ENCODE results near the gene FMNL2.

Gene FMNL2

GRCh38 chr2:152620985-152621384 lies 286.0 kb downstream of the FMNL2 start:
- TF ChIP-seq L3MBTL2 (conservative IDR thresholded peaks at IDR 0.05) (no peak), SP1 (IDR thresholded peaks at IDR 0.05) (no peak), NFRKB (IDR thresholded peaks at IDR 0.05) (no peak), ARNT (IDR thresholded peaks at IDR 0.05) (no peak), BHLHE40 (IDR thresholded peaks at IDR 0.05; ENCODE audit: borderline replicate concordance) (no peak), ELF4 (IDR thresholded peaks at IDR 0.05) (no peak), SUZ12 (IDR thresholded peaks at IDR 0.05) (no peak)
- no peak for DNase-seq (ENCODE audit: extremely low spot score)
- CTCF ChIA-PET = no interaction called here
- POLR2A ChIA-PET = no interaction called here

GRCh38 chr2:152622219-152622618 lies 287.2 kb downstream of the FMNL2 start:
- POLR2A ChIA-PET = no interaction called here
- CTCF ChIA-PET = no interaction called here
- DNase-seq (ENCODE audit: extremely low spot score) = no peak
- TF ChIP-seq FOXK2 (IDR thresholded peaks at IDR 0.05) (no peak), CTBP1 (IDR thresholded peaks at IDR 0.05; ENCODE audit: borderline replicate concordance) (no peak), BHLHE40 (IDR thresholded peaks at IDR 0.05; ENCODE audit: borderline replicate concordance) (no peak), LEF1 (IDR thresholded peaks at IDR 0.05; ENCODE audit: borderline replicate concordance) (no peak), FOXM1 (IDR thresholded peaks at IDR 0.05; ENCODE audit: borderline replicate concordance) (no peak), HDGF (IDR thresholded peaks at IDR 0.05; ENCODE audit: borderline replicate concordance) (no peak), SUZ12 (IDR thresholded peaks at IDR 0.05) (no peak), FOXA1 (IDR thresholded peaks at IDR 0.05) (no peak), ZNF384 (IDR thresholded peaks at IDR 0.05) (no peak), ELF4 (IDR thresholded peaks at IDR 0.05) (no peak), L3MBTL2 (conservative IDR thresholded peaks at IDR 0.05) (no peak), TARDBP (IDR thresholded peaks at IDR 0.05) (no peak), NFRKB (IDR thresholded peaks at IDR 0.05) (no peak), PKNOX1 (IDR thresholded peaks at IDR 0.05) (no peak), ARNT (IDR thresholded peaks at IDR 0.05) (no peak), SP1 (IDR thresholded peaks at IDR 0.05) (no peak)

GRCh38 chr2:152623076-152623740 lies 288.2 kb downstream of the FMNL2 start:
- CTCF ChIA-PET = no interaction called here
- TF ChIP-seq ELF4 (IDR thresholded peaks at IDR 0.05) (no peak), ARNT (IDR thresholded peaks at IDR 0.05) (no peak), HDGF (IDR thresholded peaks at IDR 0.05; ENCODE audit: borderline replicate concordance) (no peak), BHLHE40 (IDR thresholded peaks at IDR 0.05; ENCODE audit: borderline replicate concordance) (no peak), ZNF384 (IDR thresholded peaks at IDR 0.05) (no peak), TARDBP (IDR thresholded peaks at IDR 0.05) (no peak), PKNOX1 (IDR thresholded peaks at IDR 0.05) (no peak), FOXK2 (IDR thresholded peaks at IDR 0.05) (no peak), SUZ12 (IDR thresholded peaks at IDR 0.05) (no peak), FOXA1 (IDR thresholded peaks at IDR 0.05) (no peak), L3MBTL2 (conservative IDR thresholded peaks at IDR 0.05) (no peak), LEF1 (IDR thresholded peaks at IDR 0.05; ENCODE audit: borderline replicate concordance) (no peak), FOXM1 (IDR thresholded peaks at IDR 0.05; ENCODE audit: borderline replicate concordance) (no peak), NFRKB (IDR thresholded peaks at IDR 0.05) (no peak), SP1 (IDR thresholded peaks at IDR 0.05) (no peak), CTBP1 (IDR thresholded peaks at IDR 0.05; ENCODE audit: borderline replicate concordance) (no peak)
- POLR2A ChIA-PET = no interaction called here
- no peak for DNase-seq (ENCODE audit: extremely low spot score)

- DNase-seq (ENCODE audit: extremely low spot score) = no peak
- ChIA-PET POLR2A (no interaction called here), CTCF (no interaction called here)
- TF ChIP-seq BHLHE40 (IDR thresholded peaks at IDR 0.05; ENCODE audit: borderline replicate concordance) = no peak
- no peak for TF ChIP-seq SP1 (IDR thresholded peaks at IDR 0.05)
- TF ChIP-seq FOXM1 (IDR thresholded peaks at IDR 0.05; ENCODE audit: borderline replicate concordance) = no peak
- TF ChIP-seq ARNT (IDR thresholded peaks at IDR 0.05) = no peak
- no peak for TF ChIP-seq TARDBP (IDR thresholded peaks at IDR 0.05)
- TF ChIP-seq SUZ12 (IDR thresholded peaks at IDR 0.05) = no peak
These were observed 288.8 kb downstream of the FMNL2 start for GRCh38 chr2:152623775-152624174.

GRCh38 chr2:152624805-152625204 lies 289.8 kb downstream of the FMNL2 start:
- CTCF ChIA-PET = interaction anchor here (0.6 kb wide), 1 partner anchor 85 kb away, joined by 3 read pairs; no protein-coding TSS in a partner anchor
- DNase-seq (ENCODE audit: extremely low spot score) = no peak
- TF ChIP-seq BHLHE40 (IDR thresholded peaks at IDR 0.05; ENCODE audit: borderline replicate concordance) = no peak
- no peak for TF ChIP-seq PKNOX1 (IDR thresholded peaks at IDR 0.05)
- TF ChIP-seq ARNT (IDR thresholded peaks at IDR 0.05) = no peak
- TF ChIP-seq LEF1 (IDR thresholded peaks at IDR 0.05; ENCODE audit: borderline replicate concordance) = no peak
- TF ChIP-seq CTBP1 (IDR thresholded peaks at IDR 0.05; ENCODE audit: borderline replicate concordance) = no peak
- no peak for TF ChIP-seq TARDBP (IDR thresholded peaks at IDR 0.05)
- no peak for TF ChIP-seq ZNF384 (IDR thresholded peaks at IDR 0.05)
- no peak for TF ChIP-seq ELF4 (IDR thresholded peaks at IDR 0.05)
- no peak for TF ChIP-seq FOXM1 (IDR thresholded peaks at IDR 0.05; ENCODE audit: borderline replicate concordance)
- TF ChIP-seq FOXA1 (IDR thresholded peaks at IDR 0.05) = no peak
- no peak for TF ChIP-seq SP1 (IDR thresholded peaks at IDR 0.05)
- TF ChIP-seq FOXK2 (IDR thresholded peaks at IDR 0.05) = no peak
- no peak for TF ChIP-seq L3MBTL2 (conservative IDR thresholded peaks at IDR 0.05)
- TF ChIP-seq SUZ12 (IDR thresholded peaks at IDR 0.05) = no peak
- TF ChIP-seq HDGF (IDR thresholded peaks at IDR 0.05; ENCODE audit: borderline replicate concordance) = no peak
- POLR2A ChIA-PET = no interaction called here

- CTCF ChIA-PET = interaction anchor here (1.2 kb wide), 1 partner anchor 142 kb away, joined by 3 read pairs; no protein-coding TSS in a partner anchor
- DNase-seq (ENCODE audit: extremely low spot score) = no peak
- no peak for TF ChIP-seq SUZ12 (IDR thresholded peaks at IDR 0.05)
- no peak for TF ChIP-seq LEF1 (IDR thresholded peaks at IDR 0.05; ENCODE audit: borderline replicate concordance)
- TF ChIP-seq FOXK2 (IDR thresholded peaks at IDR 0.05) = no peak
- no peak for TF ChIP-seq TARDBP (IDR thresholded peaks at IDR 0.05)
- no peak for TF ChIP-seq PKNOX1 (IDR thresholded peaks at IDR 0.05)
- TF ChIP-seq FOXA1 (IDR thresholded peaks at IDR 0.05) = no peak
- TF ChIP-seq L3MBTL2 (conservative IDR thresholded peaks at IDR 0.05) = no peak
- TF ChIP-seq CTBP1 (IDR thresholded peaks at IDR 0.05; ENCODE audit: borderline replicate concordance) = no peak
- no peak for TF ChIP-seq HDGF (IDR thresholded peaks at IDR 0.05; ENCODE audit: borderline replicate concordance)
- TF ChIP-seq ELF4 (IDR thresholded peaks at IDR 0.05) = no peak
- TF ChIP-seq ARNT (IDR thresholded peaks at IDR 0.05) = no peak
- no peak for TF ChIP-seq SP1 (IDR thresholded peaks at IDR 0.05)
- no peak for TF ChIP-seq BHLHE40 (IDR thresholded peaks at IDR 0.05; ENCODE audit: borderline replicate concordance)
- no peak for TF ChIP-seq ZNF384 (IDR thresholded peaks at IDR 0.05)
- no peak for TF ChIP-seq NFRKB (IDR thresholded peaks at IDR 0.05)
- TF ChIP-seq FOXM1 (IDR thresholded peaks at IDR 0.05; ENCODE audit: borderline replicate concordance) = no peak
- POLR2A ChIA-PET = no interaction called here
These were observed 292.0 kb downstream of the FMNL2 start for GRCh38 chr2:152626911-152627339.

Data from HEK293T (cell line).